ENCODE results near the gene POU2F2.

DNA sequence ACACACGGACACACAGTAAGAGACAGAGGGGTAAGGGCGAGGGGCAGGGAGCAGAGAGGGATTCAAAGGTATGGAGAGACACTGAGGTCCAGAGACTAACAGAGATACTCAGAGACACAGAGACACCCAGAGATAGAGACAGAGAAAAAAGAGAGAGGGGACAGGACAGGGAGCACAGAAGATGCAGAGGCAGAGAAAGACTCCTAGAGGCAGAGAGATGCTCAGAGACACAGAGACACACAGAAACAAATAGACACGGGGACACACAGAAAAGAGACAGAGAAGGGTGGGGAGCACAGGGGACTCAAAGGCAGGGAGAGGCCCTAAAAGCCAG, 45.4 kb upstream of the POU2F2 start:
- TF ChIP-seq CTCF (IDR thresholded peaks at IDR 0.05; ENCODE audit: borderline replicate concordance, extremely low read depth, low read length, poor library complexity, severe bottlenecking), result no peak
- TF ChIP-seq EZH2 (IDR thresholded peaks at IDR 0.05; ENCODE audit: borderline replicate concordance, low read depth, low read length, severe bottlenecking), result no peak
